DND-41 (cell line): Measurements from ENCODE around the gene CENPX.

Experiments
- CTCF ChIP-seq: IDR thresholded peaks from 2 replicates; pipeline ENCODE4 v1.5.1; 2012; ENCODE audit warnings: borderline replicate concordance, low read length, moderate library complexity, mild to moderate bottlenecking; ENCODE audit not compliant: poor library complexity, severe bottlenecking; ENCODE audit errors: extremely low read depth
- EZH2 ChIP-seq: IDR thresholded peaks from 3 replicates; pipeline ENCODE4 v1.6.1; 2012; ENCODE audit warnings: borderline replicate concordance, low read depth, mild to moderate bottlenecking, moderate library complexity, low read length, inconsistent platforms; ENCODE audit not compliant: severe bottlenecking

GRCh38 chr17:82023447-82024241 lies 966 bp upstream of the CENPX start:
- TF ChIP-seq EZH2 (no peak), CTCF (no peak)
